Middle frontal gyrus (tissue), 1 donor: ENCODE measurements around the gene PDE4D.

ENCODE experiments used
- DNase-seq: peaks from one replicate; pipeline ENCODE4 v3.0.0-alpha.2; 2015; ENCODE audit warnings: low spot score; ENCODE audit errors: extremely low spot score

PDE4D gene

DNA sequence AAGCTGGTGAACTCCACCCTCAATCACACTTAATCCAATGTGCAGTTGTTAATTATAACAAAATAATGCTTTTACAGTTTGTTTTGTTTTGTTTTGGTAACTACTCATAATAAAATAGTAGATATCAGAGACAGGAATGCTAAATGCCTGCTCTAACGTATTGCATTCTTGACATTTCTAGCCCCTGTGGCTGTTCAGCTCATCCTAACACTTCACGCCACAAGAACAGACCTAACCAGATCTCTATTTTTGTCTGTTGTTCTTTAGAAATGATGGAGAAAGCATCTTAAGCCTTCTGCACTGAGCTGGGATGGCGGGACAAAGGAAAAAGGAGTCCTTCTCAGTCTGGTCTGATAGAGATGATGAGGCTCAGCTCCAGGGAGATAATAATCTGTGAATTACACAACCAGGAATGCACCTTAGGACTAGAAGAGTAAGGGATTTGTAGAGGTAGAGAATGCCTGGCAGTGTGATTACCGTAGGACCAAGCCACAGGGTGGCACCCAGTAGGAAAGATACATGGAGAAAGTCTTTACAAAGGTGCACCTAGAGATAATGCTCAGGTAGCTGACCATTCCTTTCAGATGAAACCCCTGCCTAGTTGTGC is 628.8 kb downstream of the PDE4D start:
- DNase-seq: no peak

DNA sequence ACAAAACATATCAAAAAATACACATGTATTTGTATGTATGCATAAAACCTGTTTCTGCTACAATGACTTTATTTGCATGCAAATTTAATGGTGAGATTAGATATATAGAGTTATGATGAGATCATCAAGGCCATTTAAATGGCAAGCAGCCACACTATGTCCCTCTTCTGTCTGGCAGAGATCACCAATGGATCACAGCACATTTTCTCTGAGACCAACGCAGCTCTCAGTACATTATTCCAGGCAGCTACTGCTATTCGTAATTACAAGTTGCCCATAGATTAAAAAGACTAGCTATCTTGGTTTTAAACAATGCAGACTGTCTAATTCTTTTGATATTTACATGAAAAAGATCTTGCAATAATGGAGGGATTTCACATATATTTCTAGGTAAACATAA is 629.5 kb downstream of the PDE4D start:
- no peak for DNase-seq

DNA sequence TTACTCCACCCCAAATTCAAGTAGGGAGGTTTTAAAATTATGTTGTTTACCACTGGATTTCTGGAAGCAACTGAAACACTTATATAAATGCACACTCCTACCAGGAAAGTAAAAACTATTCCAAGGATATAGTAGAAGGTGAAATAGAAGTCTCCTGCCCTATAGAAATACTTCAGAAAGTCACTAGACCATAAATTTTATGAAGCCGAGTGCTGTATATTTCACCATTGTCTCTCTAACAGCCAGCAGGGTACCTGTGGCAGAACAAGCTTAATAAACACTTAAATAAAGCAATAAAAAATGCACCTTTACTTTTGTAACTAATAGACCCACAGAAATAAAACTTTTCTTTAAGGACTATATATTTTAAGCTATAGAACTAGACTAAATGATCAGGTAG is 631.6 kb downstream of the PDE4D start:
- DNase-seq: no peak

DNA sequence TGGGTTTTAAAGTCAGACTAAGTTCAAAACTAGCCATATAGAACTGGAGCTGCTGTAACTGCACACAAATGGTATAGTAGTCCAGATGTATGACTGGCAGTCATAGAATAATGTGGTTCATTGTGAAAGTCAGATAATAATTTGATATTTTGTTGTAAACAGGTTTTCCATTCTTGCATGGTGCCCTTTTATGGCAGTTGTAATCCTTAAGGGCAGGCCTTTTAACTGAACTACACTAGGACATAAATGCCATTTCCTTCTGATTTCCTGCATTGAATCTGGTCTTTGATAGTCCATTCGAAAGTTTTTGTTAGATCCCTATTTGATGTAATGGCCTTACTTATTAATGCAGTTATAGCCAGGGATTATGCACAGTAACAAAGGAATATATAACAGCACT is 632.6 kb downstream of the PDE4D start:
- DNase-seq: no peak

DNA sequence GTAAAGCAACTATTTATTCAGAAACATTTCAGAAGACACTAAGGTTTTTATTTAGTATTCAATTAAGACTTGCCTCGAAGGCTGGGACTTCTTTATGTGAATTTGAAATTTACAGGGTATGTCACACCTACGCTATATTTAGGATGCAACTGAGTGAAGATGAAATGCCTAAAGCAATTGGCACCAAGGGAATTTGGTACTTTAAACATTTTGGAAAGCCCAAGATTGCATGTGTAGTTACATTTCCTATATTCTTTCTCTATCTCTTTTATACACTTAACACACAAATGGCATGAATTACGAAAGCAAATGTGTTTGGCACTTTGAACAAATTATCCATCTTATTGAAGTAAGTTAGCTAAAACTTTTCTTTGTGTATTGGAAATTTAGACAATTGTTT is 633.3 kb downstream of the PDE4D start:
- no peak for DNase-seq

DNA sequence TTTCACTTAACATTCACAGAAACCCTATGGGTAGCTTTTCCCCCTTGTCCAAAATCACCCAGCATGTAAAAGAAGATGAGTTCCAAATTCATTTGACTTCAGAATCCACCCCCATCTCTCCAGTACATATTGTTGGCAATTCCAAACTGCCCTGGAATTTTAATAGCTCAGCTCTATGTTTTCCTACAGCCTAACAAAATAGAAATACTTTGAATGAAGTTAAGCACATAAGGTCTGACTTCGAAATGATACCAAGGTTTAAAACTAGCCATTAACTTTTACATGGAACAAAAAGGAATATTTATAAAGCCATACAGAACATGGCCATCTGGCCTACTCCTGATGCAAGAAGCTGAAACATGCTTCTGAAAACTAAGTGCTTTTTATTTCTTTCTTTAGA is 634.3 kb downstream of the PDE4D start:
- DNase-seq: no peak

DNA sequence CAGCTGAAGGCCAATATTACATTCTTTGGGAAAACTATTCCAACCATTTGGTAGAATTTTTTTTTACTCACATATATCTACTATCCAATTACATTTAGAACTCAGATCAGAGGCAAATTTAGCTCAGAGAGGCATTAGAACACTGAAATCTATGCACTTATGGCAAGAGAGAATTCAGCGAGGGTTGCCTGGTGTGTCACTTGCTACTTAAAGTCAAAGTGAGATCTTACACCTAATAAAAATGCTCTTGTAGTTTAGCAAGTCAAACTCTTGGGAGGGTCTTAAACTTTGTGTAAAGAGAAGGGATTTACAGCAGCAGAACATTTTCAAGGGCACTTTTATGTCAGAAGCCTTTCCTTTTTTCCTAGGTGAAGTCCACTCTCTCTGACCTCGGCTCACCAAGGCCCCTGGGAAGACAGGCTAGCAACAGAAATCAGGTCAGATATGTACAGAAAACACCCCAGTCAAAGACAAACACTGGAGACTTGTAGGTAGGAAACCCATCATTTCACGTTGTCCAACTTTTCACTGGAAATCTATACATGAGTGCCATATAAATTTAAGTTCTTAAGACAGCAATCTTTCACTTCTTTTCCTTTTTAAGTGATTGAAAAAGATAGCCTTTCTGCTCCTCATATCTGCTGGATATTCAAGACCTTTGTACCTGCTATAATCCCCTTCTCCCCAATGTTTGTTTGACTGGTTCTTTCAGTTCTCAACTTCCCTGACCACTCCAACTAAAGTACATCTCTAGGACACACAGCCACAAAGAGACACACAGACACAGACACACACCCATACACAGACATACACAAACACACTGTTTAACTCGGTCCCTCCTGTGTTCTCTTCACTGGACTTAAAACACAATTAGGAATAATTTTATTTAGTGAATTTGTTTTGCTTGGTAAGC is 635.8 kb downstream of the PDE4D start:
- DNase-seq: no peak

DNA sequence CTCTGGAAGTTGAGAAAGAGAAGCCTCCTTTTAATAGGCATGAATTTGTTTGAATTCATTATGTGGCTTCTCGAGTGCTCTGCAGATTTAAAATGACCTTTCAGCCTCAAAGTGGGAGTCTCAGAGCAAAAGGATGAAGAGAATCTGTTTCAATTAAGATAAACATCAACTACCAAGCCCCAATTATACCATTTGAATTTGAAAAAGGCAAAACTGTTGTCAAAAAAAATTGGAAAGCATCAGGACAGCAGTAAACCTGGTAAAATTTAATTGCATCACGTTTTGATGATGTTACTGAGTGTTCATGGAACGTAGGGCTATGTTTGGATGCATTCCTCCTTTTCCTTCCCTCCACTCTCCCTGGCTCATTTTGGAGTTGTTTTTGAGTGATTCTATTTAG is 637.2 kb downstream of the PDE4D start:
- DNase-seq: no peak

DNA sequence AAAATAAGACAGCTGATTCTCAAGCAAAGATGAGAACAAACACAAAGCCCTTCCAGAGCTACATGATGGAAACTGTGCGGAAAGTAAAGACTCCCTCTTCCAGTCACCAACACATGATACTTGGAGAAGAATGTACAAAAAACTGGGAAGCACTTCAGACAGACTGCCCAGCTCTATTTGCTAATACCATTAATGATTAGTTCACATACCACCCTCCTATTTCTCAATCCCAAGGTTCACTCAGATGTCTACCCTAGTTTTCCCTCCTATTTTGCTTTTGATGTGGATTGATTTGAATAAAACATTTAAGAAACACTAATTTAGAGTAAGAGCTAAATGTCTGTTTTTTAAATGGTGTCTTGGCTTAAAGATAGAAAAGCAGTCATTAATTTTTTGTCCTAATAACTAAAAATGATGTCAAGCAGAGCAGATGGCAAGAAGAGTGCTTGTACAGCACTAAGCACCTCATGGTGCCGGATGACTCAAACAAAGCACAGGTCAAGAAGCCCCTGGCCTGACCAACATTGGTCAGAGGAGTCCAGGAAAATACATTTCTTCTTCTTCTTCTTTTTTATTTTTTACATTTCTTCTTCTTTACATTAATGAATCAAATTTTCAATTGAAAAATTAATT is 639.4 kb downstream of the PDE4D start:
- no peak for DNase-seq

DNA sequence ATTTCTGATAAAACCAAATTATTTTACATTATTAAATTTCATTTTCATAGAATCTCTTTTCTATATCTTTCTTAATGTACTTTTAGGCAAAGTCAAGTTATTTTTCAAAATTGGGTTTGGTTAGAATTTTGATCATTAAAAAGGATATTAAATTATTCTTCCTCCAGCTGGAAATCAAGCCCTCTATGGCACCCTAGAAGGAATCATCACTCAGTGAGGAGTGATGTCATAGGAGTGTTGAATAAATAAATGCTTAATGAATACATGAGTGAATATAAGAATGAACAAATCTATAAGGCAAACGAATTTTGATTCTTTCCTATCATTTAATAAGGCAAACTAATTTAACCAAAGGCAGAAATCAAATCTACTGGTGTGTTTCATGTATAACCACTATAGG is 639.9 kb downstream of the PDE4D start:
- DNase-seq: no peak

DNA sequence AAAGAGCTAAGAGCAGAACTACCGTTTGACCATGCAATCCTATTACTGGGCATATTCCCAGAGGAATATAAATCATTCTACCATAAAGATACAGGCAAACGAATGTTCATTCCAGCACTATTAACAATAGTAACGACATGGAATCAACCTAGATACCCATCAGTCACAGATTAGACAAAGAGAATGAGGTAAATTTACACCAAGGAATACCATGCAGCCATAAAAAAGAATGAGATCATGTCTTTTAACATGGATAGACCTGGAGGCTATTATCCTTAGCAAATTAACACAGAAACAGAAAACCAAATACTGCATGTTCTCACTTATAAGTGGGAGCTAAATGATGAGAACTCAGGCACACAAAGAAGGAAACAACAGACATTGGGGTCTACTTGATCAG is 641.9 kb downstream of the PDE4D start:
- DNase-seq: no peak

DNA sequence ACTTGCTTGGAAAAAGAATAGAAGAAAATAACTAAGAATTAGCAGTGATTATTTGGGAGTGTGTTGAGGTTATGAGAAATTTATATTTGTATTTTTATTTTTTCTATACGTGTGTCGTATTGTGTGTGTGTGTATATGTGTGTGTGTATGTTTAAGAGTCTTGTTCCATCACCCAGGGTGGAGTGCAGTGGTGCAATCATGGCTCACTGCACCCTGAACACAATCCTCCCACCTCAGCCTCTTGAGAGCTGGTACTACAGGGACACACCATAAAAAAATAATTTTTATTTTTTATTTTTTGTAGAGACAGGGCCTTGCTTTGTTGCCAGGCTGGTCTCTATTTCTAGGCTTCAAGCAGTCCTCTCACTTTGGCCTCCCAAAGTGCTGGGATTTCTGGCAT is 643.8 kb downstream of the PDE4D start:
- no peak for DNase-seq

DNA sequence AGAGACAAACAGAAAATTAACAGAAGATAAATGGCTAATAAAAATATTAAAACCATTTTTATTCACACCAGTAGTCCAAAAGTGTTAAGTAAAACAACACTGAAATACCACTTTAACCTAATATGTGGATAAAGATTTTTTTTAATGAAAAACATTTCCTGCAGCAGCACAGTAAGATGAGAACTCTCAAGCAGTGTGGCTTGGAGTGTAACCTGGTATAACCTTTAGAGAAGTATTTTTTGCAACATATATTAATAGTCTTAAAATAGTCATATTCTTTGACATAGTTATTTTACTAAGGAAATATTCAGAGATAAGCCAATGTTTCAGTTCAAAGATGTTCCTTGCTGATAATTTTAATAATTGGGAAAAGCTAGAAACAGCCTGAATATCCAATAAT is 644.4 kb downstream of the PDE4D start:
- DNase-seq: no peak

DNA sequence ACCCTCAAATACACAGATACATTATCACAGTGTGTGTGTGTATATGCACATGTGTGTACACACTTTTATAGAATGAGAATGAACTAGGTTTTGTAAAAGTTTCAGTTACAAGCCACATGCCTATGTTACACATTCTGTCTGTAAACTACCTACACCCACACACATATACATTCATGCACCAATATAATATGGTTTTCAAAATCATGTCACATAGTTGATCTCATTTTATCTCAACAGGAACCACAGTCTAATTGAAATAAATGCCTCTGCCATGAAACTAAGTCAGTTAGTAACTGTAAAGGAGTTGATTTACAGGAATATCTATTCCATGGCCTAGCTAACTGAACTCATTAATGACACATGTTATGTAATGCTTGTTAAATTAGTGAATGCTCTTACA is 646.6 kb downstream of the PDE4D start:
- no peak for DNase-seq

DNA sequence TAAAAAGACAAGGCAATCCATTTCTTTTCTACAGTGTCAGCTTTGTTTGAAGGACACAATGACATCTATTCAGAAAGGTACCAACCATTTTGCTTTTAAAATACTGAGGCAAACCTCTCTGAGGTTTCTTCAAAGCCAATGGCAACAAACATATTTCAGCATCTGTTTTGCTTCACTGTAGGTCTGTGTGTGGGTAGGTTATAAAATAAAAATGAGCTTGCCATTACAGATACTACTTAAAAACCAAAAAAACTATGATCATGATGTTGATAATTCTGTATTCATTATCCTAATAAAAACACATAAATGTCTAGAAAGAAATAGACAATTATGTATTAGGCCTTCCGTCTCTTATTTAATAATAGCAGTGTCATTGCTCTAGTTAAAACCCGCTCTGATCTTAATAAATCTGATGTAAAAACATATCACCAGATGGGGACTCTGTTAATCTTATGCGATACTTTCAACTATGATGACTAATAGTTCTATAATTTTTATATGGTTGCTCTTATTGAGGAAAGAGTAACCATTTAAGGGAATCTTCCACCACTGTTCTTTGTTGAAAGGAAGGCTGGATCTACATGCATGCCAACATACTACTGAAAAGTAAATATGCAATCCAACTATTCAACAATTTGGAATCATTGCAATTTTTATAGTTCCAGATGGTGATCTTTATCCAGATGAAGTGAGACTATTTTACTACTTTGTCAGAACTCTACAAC is 647.2 kb downstream of the PDE4D start:
- no peak for DNase-seq

DNA sequence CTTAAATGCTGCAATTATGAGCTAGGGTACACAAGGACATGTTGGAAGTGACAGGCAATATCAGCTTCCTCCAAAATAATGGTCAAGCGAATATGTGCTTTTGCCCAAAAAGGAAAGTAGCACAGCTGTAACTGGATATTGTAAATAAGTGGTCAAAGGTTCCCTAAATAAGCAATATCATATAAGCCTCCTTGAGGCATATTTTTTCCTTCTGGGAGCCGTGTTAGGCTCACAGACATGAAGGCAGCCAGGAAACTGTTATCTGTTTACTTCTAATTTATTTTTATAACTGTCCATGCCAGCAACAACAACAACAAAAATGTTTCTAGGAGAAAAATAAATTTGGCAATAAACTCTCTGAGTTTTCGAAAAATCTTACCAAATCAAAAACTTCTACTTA is 648.3 kb downstream of the PDE4D start:
- no peak for DNase-seq

DNA sequence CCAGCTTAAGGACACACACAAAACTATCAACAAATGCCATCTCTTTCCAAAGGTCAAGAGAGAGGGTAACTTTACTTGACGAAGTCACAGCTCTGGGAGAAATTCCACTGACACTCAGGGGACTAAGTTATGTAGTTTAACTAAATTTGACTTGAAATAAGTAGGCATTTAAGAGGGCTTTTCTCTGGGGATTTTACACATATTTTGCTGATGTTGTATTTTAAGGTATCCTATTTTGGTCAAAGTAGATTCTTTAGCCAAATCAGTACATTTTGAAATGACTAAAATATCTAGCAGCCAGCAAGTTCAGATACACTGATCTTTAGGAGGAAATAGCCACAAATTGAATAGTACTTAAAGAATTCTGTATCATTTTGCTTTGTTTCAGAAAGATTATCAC is 652.0 kb downstream of the PDE4D start:
- DNase-seq: no peak

DNA sequence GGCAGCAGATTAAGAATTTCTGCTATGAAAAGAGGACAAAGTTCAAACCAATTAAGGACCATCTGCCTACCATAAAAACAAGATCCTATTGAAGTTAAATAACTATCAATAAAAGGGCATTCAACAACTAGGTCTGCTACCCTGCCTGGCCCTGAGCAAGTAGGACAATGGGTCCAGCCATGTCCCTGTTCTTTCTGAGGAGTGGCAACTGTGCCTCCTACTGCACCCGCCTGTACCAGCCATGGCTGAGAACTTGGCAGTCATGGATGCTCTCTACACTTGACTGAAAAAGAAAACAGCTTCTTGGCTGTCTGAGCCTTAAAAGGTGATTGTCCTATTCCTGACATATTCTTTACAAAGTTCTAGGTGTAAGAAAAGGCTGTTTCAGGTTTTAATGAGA is 652.4 kb downstream of the PDE4D start:
- DNase-seq: no peak

DNA sequence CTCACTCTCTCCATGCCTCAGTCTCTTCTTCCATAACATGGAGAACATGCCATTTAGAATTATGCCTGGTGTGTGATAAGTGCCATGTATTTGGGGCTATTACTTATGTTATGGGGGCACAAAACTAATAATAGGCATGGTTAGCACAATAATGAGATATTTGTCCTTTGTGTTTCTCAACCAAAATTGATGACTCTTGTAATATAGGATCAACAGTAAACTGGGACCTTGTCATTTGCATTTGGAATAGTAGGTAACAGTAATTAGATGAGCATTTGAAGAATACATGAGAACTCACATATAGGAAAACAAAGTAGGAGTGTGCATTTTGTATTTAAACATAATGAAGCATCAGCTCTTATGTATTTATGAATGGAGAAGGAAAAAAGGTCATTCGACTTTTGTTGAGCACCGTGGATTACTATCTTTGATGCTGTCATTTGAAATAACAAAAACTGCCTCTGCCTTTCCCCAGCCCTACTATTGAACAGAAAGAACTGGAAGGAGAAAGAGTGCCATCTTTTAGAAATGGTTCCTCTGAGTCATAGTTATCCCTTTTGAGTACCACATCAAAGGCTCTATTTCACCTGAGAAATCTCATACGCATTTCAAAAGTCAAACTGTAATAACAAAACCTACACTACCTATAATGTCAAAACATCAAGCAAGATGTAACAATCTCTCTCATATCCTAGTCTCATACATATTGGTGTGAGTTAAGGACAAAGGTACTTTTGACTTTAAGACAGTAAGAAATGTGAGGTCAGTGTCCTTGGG is 655.2 kb downstream of the PDE4D start:
- no peak for DNase-seq

DNA sequence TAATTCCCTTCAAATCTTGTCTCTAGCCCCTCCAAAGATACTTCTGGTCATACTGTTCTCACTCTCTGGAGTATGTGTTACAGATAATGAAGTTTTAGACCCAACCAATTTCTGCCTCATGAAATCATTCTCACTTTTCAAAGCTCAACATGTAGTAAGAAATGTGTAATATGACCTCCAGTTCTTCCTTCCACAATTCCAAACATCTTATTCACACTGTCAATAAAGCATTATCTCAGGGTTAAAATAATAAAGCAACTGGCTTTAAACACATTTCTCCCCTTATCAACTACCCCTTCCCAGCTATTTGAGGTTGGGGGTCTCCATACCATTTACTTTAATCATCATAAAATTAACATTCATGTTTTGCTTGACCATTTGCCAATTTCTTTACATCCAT is 656.5 kb downstream of the PDE4D start:
- no peak for DNase-seq

DNA sequence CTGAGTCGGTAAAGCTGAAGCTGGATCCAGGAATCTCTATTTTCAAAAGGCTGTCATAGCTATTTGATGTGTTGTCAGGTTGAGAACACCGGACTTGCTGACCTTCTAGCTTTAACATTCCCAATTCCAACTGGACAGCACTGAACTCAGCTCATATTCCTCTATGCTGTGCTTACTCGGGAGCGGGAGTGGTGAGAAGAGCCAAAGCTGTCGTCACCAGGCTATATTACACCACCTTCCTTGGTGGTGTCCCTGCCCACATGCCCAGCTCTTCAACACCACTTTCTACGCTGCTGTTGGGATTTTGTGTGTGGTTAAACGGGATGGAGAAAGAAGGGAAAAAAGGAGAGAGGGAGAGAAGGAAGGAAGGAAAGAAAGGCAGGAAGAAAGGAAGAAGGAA is 657.1 kb downstream of the PDE4D start:
- no peak for DNase-seq
